RWPE2 (cell line): ENCODE data around the gene MS4A1.
"Not testable (repeated sequence)": the region's sequence is repeated elsewhere in the genome, so short reads cannot be mapped to it uniquely, and the experiment has no call there.

Experiments used
- ATAC-seq: fragments of 200-7000 bp; cut with Tn5 transposase; 3 replicates; pipeline ENCODE4 v1.9.1; 2021; ENCODE audit warnings: low read depth
- DNase-seq: peaks from one replicate; pipeline ENCODE4 v3.0.0-alpha.2; 2020; ENCODE audit warnings: low spot score
- H3K27ac ChIP-seq: fragments of 450-650 bp; 2 replicates; pipeline ENCODE4 v1.5.1; 2017; ENCODE audit warnings: mild to moderate bottlenecking; ENCODE audit not compliant: poor library complexity, severe bottlenecking
- H3K27me3 ChIP-seq: fragments of 250-450 bp; sonication (Bioruptor Pico); 2 replicates; pipeline ENCODE4 v1.5.1; 2021; ENCODE audit warnings: mild to moderate bottlenecking, moderate library complexity; ENCODE audit not compliant: insufficient read depth, poor library complexity, severe bottlenecking
- H3K36me3 ChIP-seq: fragments of 250-450 bp; sonication (Bioruptor Pico); 2 replicates; pipeline ENCODE4 v1.5.1; 2020; ENCODE audit warnings: low read depth, mild to moderate bottlenecking, moderate library complexity
- H3K4me1 ChIP-seq: fragments of 250-450 bp; sonication (Bioruptor Pico); 2 replicates; pipeline ENCODE4 v1.5.1; 2021; ENCODE audit warnings: mild to moderate bottlenecking, moderate library complexity; ENCODE audit not compliant: insufficient read depth, poor library complexity, severe bottlenecking
- H3K4me3 ChIP-seq: fragments of 250-450 bp; sonication (Bioruptor Pico); 2 replicates; pipeline ENCODE4 v1.5.1; 2021; ENCODE audit warnings: mild to moderate bottlenecking, moderate library complexity; ENCODE audit not compliant: severe bottlenecking
- H3K9me3 ChIP-seq: fragments of 250-450 bp; sonication (Bioruptor Pico); 2 replicates; pipeline ENCODE4 v1.5.1; 2021; ENCODE audit warnings: mild to moderate bottlenecking, moderate library complexity; ENCODE audit not compliant: severe bottlenecking
- CTCF ChIP-seq: fragments of 450-650 bp; IDR thresholded peaks from one replicate; pipeline ENCODE4 v1.5.1; 2017; ENCODE audit warnings: mild to moderate bottlenecking, moderate library complexity; ENCODE audit not compliant: poor library complexity, severe bottlenecking

MS4A1 gene

GRCh38 chr11:60431251-60431650, 24.4 kb upstream of the MS4A1 start:
- Histone ChIP-seq H3K4me3 (no peak overlapping the region), H3K36me3 (no peaks in the 10 kb centered on the region), H3K9me3 (no peaks in the 10 kb centered on the region), H3K27ac (no peak overlapping the region), H3K27me3 (peaks cover 4% of the 10 kb centered on the region), H3K4me1 (no peaks in the 10 kb centered on the region)
- no peak for TF ChIP-seq CTCF
- DNase-seq (no peak), ATAC-seq (no peak)

GRCh38 chr11:60433401-60433800, 22.2 kb upstream of the MS4A1 start:
- no peak for TF ChIP-seq CTCF
- H3K4me1 ChIP-seq: no peaks in the 10 kb centered on the region
- peaks cover 4% of the 10 kb centered on the region for H3K27me3 ChIP-seq
- no peak for ATAC-seq
- no peak for DNase-seq
- no peaks in the 10 kb centered on the region for H3K9me3 ChIP-seq
- no peak overlapping the region for H3K27ac ChIP-seq
- no peaks in the 10 kb centered on the region for H3K36me3 ChIP-seq
- no peak overlapping the region for H3K4me3 ChIP-seq

- H3K9me3 ChIP-seq: no peaks in the 10 kb centered on the region
- no peak overlapping the region for H3K4me3 ChIP-seq
- H3K27me3 ChIP-seq: peaks cover 2% of the 10 kb centered on the region
- DNase-seq: no peak
- no peak for ATAC-seq
- no peak for TF ChIP-seq CTCF
- no peak overlapping the region for H3K27ac ChIP-seq
- no peaks in the 10 kb centered on the region for H3K36me3 ChIP-seq
- H3K4me1 ChIP-seq: no peaks in the 10 kb centered on the region
These were observed 8.6 kb upstream of the MS4A1 start for GRCh38 chr11:60447070-60447469.

- Histone ChIP-seq H3K27ac (no peak overlapping the region), H3K4me1 (no peaks in the 10 kb centered on the region), H3K4me3 (no peak overlapping the region), H3K36me3 (no peaks in the 10 kb centered on the region), H3K9me3 (no peaks in the 10 kb centered on the region), H3K27me3 (peaks cover 2% of the 10 kb centered on the region)
- no peak for TF ChIP-seq CTCF
- no peak for DNase-seq
- no peak for ATAC-seq
These were observed 7.8 kb upstream of the MS4A1 start for GRCh38 chr11:60447846-60448245.

GRCh38 chr11:60451185-60451584, 4.5 kb upstream of the MS4A1 start:
- H3K4me3 ChIP-seq, H3K36me3 ChIP-seq, ATAC-seq, H3K27me3 ChIP-seq, H3K27ac ChIP-seq, H3K9me3 ChIP-seq, DNase-seq, H3K4me1 ChIP-seq: not testable (repeated sequence)
